ENCODE measurements around the gene SLC23A2. TPM values are rescaled to one million over a fixed set of nuclear protein-coding genes. Genes with fewer than 3 reads are reported as not detected.
"Not testable (repeated sequence)": the region's sequence is repeated elsewhere in the genome, so short reads cannot be mapped to it uniquely, and the experiment has no call there.

Gene SLC23A2
- polyA plus RNA-seq, 2 donors, result 3.1 TPM

GRCh38 chr20:5020760-5021159 is 19.4 kb upstream of the SLC23A2 start:
- Histone ChIP-seq H3K4me3 (ENCODE audit: low read depth in 1 of 2, low read length in 2 of 2) (no peak overlapping the region), H3K27me3 (ENCODE audit: control insufficient read depth in 1 of 2, insufficient read depth in 2 of 2, low read length in 2 of 2) (no peaks in the 10 kb centered on the region), H3K27ac (ENCODE audit: low read depth in 2 of 2, low read length in 1 of 2) (no peak overlapping the region), H3K4me1 (ENCODE audit: control insufficient read depth in 2 of 2, insufficient read depth in 2 of 2, low read length in 1 of 2) (no peaks in the 10 kb centered on the region), H3K36me3 (ENCODE audit: control insufficient read depth in 2 of 2, insufficient read depth in 2 of 2, low read length in 1 of 2) (no peaks in the 10 kb centered on the region), H3K9me3 (ENCODE audit: control insufficient read depth in 2 of 2, insufficient read depth in 1 of 2, low read depth in 1 of 2, low read length in 1 of 2) (no peaks in the 10 kb centered on the region)
- 57 to 78% methylated on average over 5 of the region's 5 CpGs for WGBS, 2 donors

GRCh38 chr20:5013682-5014447 is 12.6 kb upstream of the SLC23A2 start:
- Histone ChIP-seq H3K27ac (ENCODE audit: low read depth in 2 of 2, low read length in 1 of 2) (no peak overlapping the region), H3K27me3 (ENCODE audit: control insufficient read depth in 1 of 2, insufficient read depth in 2 of 2, low read length in 2 of 2) (no peaks in the 10 kb centered on the region), H3K4me3 (ENCODE audit: low read depth in 1 of 2, low read length in 2 of 2) (no peak overlapping the region), H3K4me1 (ENCODE audit: control insufficient read depth in 2 of 2, insufficient read depth in 2 of 2, low read length in 1 of 2) (peaks cover 0 to under 1% of the 10 kb centered on the region in 2 donors), H3K36me3 (ENCODE audit: control insufficient read depth in 2 of 2, insufficient read depth in 2 of 2, low read length in 1 of 2) (no peaks in the 10 kb centered on the region), H3K9me3 (ENCODE audit: control insufficient read depth in 2 of 2, insufficient read depth in 1 of 2, low read depth in 1 of 2, low read length in 1 of 2) (no peaks in the 10 kb centered on the region)
- WGBS, 2 donors, result 69 to 75% methylated on average over 8 of the region's 8 CpGs

GRCh38 chr20:5008759-5009158 is 7.4 kb upstream of the SLC23A2 start:
- Histone ChIP-seq H3K9me3 (ENCODE audit: control insufficient read depth in 2 of 2, insufficient read depth in 1 of 2, low read depth in 1 of 2, low read length in 1 of 2) (no peaks in the 10 kb centered on the region), H3K36me3 (ENCODE audit: control insufficient read depth in 2 of 2, insufficient read depth in 2 of 2, low read length in 1 of 2) (no peaks in the 10 kb centered on the region), H3K4me1 (ENCODE audit: control insufficient read depth in 2 of 2, insufficient read depth in 2 of 2, low read length in 1 of 2) (peaks cover 0 to 4% of the 10 kb centered on the region in 2 donors), H3K4me3 (ENCODE audit: low read depth in 1 of 2, low read length in 2 of 2) (no peak overlapping the region), H3K27ac (ENCODE audit: low read depth in 2 of 2, low read length in 1 of 2) (peak overlapping the region in 1 of 2 donors; percentile 4), H3K27me3 (ENCODE audit: control insufficient read depth in 1 of 2, insufficient read depth in 2 of 2, low read length in 2 of 2) (no peaks in the 10 kb centered on the region)
- 16 to 29% methylated on average over 5 of the region's 5 CpGs for WGBS, 2 donors

- H3K36me3 ChIP-seq (ENCODE audit: control insufficient read depth in 2 of 2, insufficient read depth in 2 of 2, low read length in 1 of 2), result no peaks in the 10 kb centered on the region
- H3K27me3 ChIP-seq (ENCODE audit: control insufficient read depth in 1 of 2, insufficient read depth in 2 of 2, low read length in 2 of 2), result no peaks in the 10 kb centered on the region
- WGBS, 2 donors, result 74 to 76% methylated on average over 4 of the region's 4 CpGs
- H3K4me3 ChIP-seq (ENCODE audit: low read depth in 1 of 2, low read length in 2 of 2), result no peak overlapping the region
- no peaks in the 10 kb centered on the region for H3K9me3 ChIP-seq (ENCODE audit: control insufficient read depth in 2 of 2, insufficient read depth in 1 of 2, low read depth in 1 of 2, low read length in 1 of 2)
- peaks cover 0 to 4% of the 10 kb centered on the region in 2 donors for H3K4me1 ChIP-seq (ENCODE audit: control insufficient read depth in 2 of 2, insufficient read depth in 2 of 2, low read length in 1 of 2)
- H3K27ac ChIP-seq (ENCODE audit: low read depth in 2 of 2, low read length in 1 of 2), result no peak overlapping the region
Observed at GRCh38 chr20:5005326-5005725, 4.0 kb upstream of the SLC23A2 start.

GRCh38 chr20:5004825-5005224 is 3.5 kb upstream of the SLC23A2 start:
- not testable (repeated sequence) for H3K27me3 ChIP-seq (ENCODE audit: control insufficient read depth in 1 of 2, insufficient read depth in 2 of 2, low read length in 2 of 2); H3K4me3 ChIP-seq (ENCODE audit: low read depth in 1 of 2, low read length in 2 of 2); H3K9me3 ChIP-seq (ENCODE audit: control insufficient read depth in 2 of 2, insufficient read depth in 1 of 2, low read depth in 1 of 2, low read length in 1 of 2); H3K4me1 ChIP-seq (ENCODE audit: control insufficient read depth in 2 of 2, insufficient read depth in 2 of 2, low read length in 1 of 2); H3K36me3 ChIP-seq (ENCODE audit: control insufficient read depth in 2 of 2, insufficient read depth in 2 of 2, low read length in 1 of 2); H3K27ac ChIP-seq (ENCODE audit: low read depth in 2 of 2, low read length in 1 of 2)
- 95 to 97% methylated on average over 8 of the region's 8 CpGs for WGBS, 2 donors

GRCh38 chr20:5003626-5004025 is 2.3 kb upstream of the SLC23A2 start:
- H3K27ac ChIP-seq (ENCODE audit: low read depth in 2 of 2, low read length in 1 of 2), result no peak overlapping the region
- 61 to 63% methylated on average over 3 of the region's 3 CpGs for WGBS, 2 donors

GRCh38 chr20:5002077-5002413 is 735 bp upstream of the SLC23A2 start:
- no peaks in the 10 kb centered on the region for H3K36me3 ChIP-seq (ENCODE audit: control insufficient read depth in 2 of 2, insufficient read depth in 2 of 2, low read length in 1 of 2)
- no peak overlapping the region for H3K4me3 ChIP-seq (ENCODE audit: low read depth in 1 of 2, low read length in 2 of 2)
- H3K27me3 ChIP-seq (ENCODE audit: control insufficient read depth in 1 of 2, insufficient read depth in 2 of 2, low read length in 2 of 2), result no peaks in the 10 kb centered on the region
- 21% methylated on average over 5 of the region's 5 CpGs for WGBS, 2 donors
- peaks cover 0 to 2% of the 10 kb centered on the region in 2 donors for H3K4me1 ChIP-seq (ENCODE audit: control insufficient read depth in 2 of 2, insufficient read depth in 2 of 2, low read length in 1 of 2)
- no peak overlapping the region for H3K27ac ChIP-seq (ENCODE audit: low read depth in 2 of 2, low read length in 1 of 2)
- no peaks in the 10 kb centered on the region for H3K9me3 ChIP-seq (ENCODE audit: control insufficient read depth in 2 of 2, insufficient read depth in 1 of 2, low read depth in 1 of 2, low read length in 1 of 2)

More at GRCh38 chr20:5003626-5004025, 2.3 kb upstream of the SLC23A2 start:
- no peaks in the 10 kb centered on the region for H3K36me3 ChIP-seq (ENCODE audit: control insufficient read depth in 2 of 2, insufficient read depth in 2 of 2, low read length in 1 of 2)
- H3K4me3 ChIP-seq (ENCODE audit: low read depth in 1 of 2, low read length in 2 of 2), result no peak overlapping the region
- no peaks in the 10 kb centered on the region for H3K27me3 ChIP-seq (ENCODE audit: control insufficient read depth in 1 of 2, insufficient read depth in 2 of 2, low read length in 2 of 2)
- peaks cover 0 to 3% of the 10 kb centered on the region in 2 donors for H3K4me1 ChIP-seq (ENCODE audit: control insufficient read depth in 2 of 2, insufficient read depth in 2 of 2, low read length in 1 of 2)
- no peaks in the 10 kb centered on the region for H3K9me3 ChIP-seq (ENCODE audit: control insufficient read depth in 2 of 2, insufficient read depth in 1 of 2, low read depth in 1 of 2, low read length in 1 of 2)

GRCh38 chr20:5000263-5001173 is 792 bp downstream of the SLC23A2 start:
- Histone ChIP-seq H3K27me3 (ENCODE audit: control insufficient read depth in 1 of 2, insufficient read depth in 2 of 2, low read length in 2 of 2) (no peaks in the 10 kb centered on the region), H3K27ac (ENCODE audit: low read depth in 2 of 2, low read length in 1 of 2) (no peak overlapping the region), H3K9me3 (ENCODE audit: control insufficient read depth in 2 of 2, insufficient read depth in 1 of 2, low read depth in 1 of 2, low read length in 1 of 2) (no peaks in the 10 kb centered on the region), H3K4me1 (ENCODE audit: control insufficient read depth in 2 of 2, insufficient read depth in 2 of 2, low read length in 1 of 2) (peaks cover 0 to 2% of the 10 kb centered on the region in 2 donors), H3K4me3 (ENCODE audit: low read depth in 1 of 2, low read length in 2 of 2) (peak overlapping the region; percentile 69 to 81), H3K36me3 (ENCODE audit: control insufficient read depth in 2 of 2, insufficient read depth in 2 of 2, low read length in 1 of 2) (no peaks in the 10 kb centered on the region)
- WGBS, 2 donors, result 2 to 3% methylated on average over 38 to 53 of the region's 53 CpGs

GRCh38 chr20:4999788-5000187 is 1.5 kb downstream of the SLC23A2 start:
- H3K4me3 ChIP-seq (ENCODE audit: low read depth in 1 of 2, low read length in 2 of 2), result peak overlapping the region in 1 of 2 donors; percentile 81
- H3K36me3 ChIP-seq (ENCODE audit: control insufficient read depth in 2 of 2, insufficient read depth in 2 of 2, low read length in 1 of 2), result no peaks in the 10 kb centered on the region
- peaks cover 0 to 2% of the 10 kb centered on the region in 2 donors for H3K4me1 ChIP-seq (ENCODE audit: control insufficient read depth in 2 of 2, insufficient read depth in 2 of 2, low read length in 1 of 2)
- H3K27me3 ChIP-seq (ENCODE audit: control insufficient read depth in 1 of 2, insufficient read depth in 2 of 2, low read length in 2 of 2), result no peaks in the 10 kb centered on the region
- H3K9me3 ChIP-seq (ENCODE audit: control insufficient read depth in 2 of 2, insufficient read depth in 1 of 2, low read depth in 1 of 2, low read length in 1 of 2), result no peaks in the 10 kb centered on the region
- WGBS, 2 donors, result 50 to 67% methylated on average over 1 of the region's 1 CpG
- H3K27ac ChIP-seq (ENCODE audit: low read depth in 2 of 2, low read length in 1 of 2), result no peak overlapping the region

All from esophagus (tissue), 2 donors.